ENCODE results near the gene NFASC. TPM values are rescaled to one million over a fixed set of nuclear protein-coding genes. Genes with fewer than 3 reads are reported as not detected.

The NFASC gene
- total RNA-seq, 1 experiment from 2014 or later: 20.1 TPM

DNA sequence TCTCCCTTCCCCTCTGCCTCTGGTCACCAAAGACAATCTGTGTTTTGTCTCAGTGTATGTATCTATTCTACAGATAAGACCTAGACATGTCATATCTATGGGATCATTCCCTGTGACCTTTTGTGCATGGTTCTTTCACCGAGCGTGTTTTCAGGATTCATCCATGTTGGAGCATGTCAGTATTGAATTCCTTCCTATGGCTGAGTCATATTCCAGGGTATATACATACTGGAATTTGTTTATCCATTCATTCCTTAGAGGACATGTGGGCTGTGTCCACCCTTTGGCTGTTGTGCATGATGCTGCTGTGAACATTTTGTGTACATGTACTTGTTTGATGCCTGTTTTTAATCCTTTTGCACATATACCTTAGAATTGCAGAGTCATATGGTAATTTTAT lies 69.9 kb downstream of the NFASC start:
- CTCF ChIA-PET: interaction anchor here (0.7 to 3.1 kb wide), 16 partner anchors 11 to 366 kb away, joined by 3 to 45 read pairs (median 8); no protein-coding TSS in a partner anchor
- no peak overlapping the region for H3K4me3 Mint-ChIP-seq
- peaks cover 7% of the 10 kb centered on the region; the same call in 1 of the 2 replicates for H3K4me1 Mint-ChIP-seq
- H3K27ac Mint-ChIP-seq: no peak overlapping the region
- no peaks in the 10 kb centered on the region for H3K27me3 Mint-ChIP-seq (ENCODE audit: low read depth)
- DNase-seq (ENCODE audit: low spot score) (no peak), ATAC-seq (no peak)
- H3K9me3 Mint-ChIP-seq: no peaks in the 10 kb centered on the region
- H3K36me3 Mint-ChIP-seq: no peaks in the 10 kb centered on the region
- POLR2A ChIA-PET: no interaction called here
- TF ChIP-seq STAT6 (CRISPR knock-in tag; conservative IDR thresholded peaks at IDR 0.05; ENCODE audit: low read depth): no peak
- TF ChIP-seq, protein P1, sequence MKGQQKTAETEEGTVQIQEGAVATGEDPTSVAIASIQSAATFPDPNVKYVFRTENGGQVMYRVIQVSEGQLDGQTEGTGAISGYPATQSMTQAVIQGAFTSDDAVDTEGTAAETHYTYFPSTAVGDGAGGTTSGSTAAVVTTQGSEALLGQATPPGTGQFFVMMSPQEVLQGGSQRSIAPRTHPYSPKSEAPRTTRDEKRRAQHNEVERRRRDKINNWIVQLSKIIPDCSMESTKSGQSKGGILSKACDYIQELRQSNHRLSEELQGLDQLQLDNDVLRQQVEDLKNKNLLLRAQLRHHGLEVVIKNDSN (CRISPR knock-in tag; IDR thresholded peaks at IDR 0.05): no peak
- TF ChIP-seq MXD4 (CRISPR knock-in tag; IDR thresholded peaks at IDR 0.05; ENCODE audit: borderline replicate concordance): no peak
- TF ChIP-seq HMGA2 (CRISPR knock-in tag; IDR thresholded peaks at IDR 0.05): no peak
- no peak for TF ChIP-seq E2F5 (CRISPR knock-in tag; IDR thresholded peaks at IDR 0.05)
- no peak for TF ChIP-seq PRRX2 (CRISPR knock-in tag; IDR thresholded peaks at IDR 0.05)
- no peak for TF ChIP-seq ZBTB21 (CRISPR knock-in tag; IDR thresholded peaks at IDR 0.05; ENCODE audit: borderline replicate concordance)
- no peak for TF ChIP-seq RORB (CRISPR knock-in tag; IDR thresholded peaks at IDR 0.05)
- TF ChIP-seq, protein P2, sequence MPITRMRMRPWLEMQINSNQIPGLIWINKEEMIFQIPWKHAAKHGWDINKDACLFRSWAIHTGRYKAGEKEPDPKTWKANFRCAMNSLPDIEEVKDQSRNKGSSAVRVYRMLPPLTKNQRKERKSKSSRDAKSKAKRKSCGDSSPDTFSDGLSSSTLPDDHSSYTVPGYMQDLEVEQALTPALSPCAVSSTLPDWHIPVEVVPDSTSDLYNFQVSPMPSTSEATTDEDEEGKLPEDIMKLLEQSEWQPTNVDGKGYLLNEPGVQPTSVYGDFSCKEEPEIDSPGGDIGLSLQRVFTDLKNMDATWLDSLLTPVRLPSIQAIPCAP (CRISPR knock-in tag; IDR thresholded peaks at IDR 0.05): no peak
- TF ChIP-seq, protein P3, sequence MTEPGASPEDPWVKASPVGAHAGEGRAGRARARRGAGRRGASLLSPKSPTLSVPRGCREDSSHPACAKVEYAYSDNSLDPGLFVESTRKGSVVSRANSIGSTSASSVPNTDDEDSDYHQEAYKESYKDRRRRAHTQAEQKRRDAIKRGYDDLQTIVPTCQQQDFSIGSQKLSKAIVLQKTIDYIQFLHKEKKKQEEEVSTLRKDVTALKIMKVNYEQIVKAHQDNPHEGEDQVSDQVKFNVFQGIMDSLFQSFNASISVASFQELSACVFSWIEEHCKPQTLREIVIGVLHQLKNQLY (CRISPR knock-in tag; IDR thresholded peaks at IDR 0.05): no peak
- TF ChIP-seq NFE2L1 (CRISPR knock-in tag; IDR thresholded peaks at IDR 0.05): no peak
- TF ChIP-seq, protein P4, sequence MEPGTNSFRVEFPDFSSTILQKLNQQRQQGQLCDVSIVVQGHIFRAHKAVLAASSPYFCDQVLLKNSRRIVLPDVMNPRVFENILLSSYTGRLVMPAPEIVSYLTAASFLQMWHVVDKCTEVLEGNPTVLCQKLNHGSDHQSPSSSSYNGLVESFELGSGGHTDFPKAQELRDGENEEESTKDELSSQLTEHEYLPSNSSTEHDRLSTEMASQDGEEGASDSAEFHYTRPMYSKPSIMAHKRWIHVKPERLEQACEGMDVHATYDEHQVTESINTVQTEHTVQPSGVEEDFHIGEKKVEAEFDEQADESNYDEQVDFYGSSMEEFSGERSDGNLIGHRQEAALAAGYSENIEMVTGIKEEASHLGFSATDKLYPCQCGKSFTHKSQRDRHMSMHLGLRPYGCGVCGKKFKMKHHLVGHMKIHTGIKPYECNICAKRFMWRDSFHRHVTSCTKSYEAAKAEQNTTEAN (CRISPR knock-in tag; IDR thresholded peaks at IDR 0.05): no peak
- TF ChIP-seq ESRRA (CRISPR knock-in tag; IDR thresholded peaks at IDR 0.05; ENCODE audit: borderline replicate concordance): no peak
- TF ChIP-seq ZNF121 (CRISPR knock-in tag; IDR thresholded peaks at IDR 0.05): no peak
- TF ChIP-seq, protein P5, sequence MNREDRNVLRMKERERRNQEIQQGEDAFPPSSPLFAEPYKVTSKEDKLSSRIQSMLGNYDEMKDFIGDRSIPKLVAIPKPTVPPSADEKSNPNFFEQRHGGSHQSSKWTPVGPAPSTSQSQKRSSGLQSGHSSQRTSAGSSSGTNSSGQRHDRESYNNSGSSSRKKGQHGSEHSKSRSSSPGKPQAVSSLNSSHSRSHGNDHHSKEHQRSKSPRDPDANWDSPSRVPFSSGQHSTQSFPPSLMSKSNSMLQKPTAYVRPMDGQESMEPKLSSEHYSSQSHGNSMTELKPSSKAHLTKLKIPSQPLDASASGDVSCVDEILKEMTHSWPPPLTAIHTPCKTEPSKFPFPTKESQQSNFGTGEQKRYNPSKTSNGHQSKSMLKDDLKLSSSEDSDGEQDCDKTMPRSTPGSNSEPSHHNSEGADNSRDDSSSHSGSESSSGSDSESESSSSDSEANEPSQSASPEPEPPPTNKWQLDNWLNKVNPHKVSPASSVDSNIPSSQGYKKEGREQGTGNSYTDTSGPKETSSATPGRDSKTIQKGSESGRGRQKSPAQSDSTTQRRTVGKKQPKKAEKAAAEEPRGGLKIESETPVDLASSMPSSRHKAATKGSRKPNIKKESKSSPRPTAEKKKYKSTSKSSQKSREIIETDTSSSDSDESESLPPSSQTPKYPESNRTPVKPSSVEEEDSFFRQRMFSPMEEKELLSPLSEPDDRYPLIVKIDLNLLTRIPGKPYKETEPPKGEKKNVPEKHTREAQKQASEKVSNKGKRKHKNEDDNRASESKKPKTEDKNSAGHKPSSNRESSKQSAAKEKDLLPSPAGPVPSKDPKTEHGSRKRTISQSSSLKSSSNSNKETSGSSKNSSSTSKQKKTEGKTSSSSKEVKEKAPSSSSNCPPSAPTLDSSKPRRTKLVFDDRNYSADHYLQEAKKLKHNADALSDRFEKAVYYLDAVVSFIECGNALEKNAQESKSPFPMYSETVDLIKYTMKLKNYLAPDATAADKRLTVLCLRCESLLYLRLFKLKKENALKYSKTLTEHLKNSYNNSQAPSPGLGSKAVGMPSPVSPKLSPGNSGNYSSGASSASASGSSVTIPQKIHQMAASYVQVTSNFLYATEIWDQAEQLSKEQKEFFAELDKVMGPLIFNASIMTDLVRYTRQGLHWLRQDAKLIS (CRISPR knock-in tag; IDR thresholded peaks at IDR 0.05; ENCODE audit: borderline replicate concordance): no peak
- TF ChIP-seq, protein P6, sequence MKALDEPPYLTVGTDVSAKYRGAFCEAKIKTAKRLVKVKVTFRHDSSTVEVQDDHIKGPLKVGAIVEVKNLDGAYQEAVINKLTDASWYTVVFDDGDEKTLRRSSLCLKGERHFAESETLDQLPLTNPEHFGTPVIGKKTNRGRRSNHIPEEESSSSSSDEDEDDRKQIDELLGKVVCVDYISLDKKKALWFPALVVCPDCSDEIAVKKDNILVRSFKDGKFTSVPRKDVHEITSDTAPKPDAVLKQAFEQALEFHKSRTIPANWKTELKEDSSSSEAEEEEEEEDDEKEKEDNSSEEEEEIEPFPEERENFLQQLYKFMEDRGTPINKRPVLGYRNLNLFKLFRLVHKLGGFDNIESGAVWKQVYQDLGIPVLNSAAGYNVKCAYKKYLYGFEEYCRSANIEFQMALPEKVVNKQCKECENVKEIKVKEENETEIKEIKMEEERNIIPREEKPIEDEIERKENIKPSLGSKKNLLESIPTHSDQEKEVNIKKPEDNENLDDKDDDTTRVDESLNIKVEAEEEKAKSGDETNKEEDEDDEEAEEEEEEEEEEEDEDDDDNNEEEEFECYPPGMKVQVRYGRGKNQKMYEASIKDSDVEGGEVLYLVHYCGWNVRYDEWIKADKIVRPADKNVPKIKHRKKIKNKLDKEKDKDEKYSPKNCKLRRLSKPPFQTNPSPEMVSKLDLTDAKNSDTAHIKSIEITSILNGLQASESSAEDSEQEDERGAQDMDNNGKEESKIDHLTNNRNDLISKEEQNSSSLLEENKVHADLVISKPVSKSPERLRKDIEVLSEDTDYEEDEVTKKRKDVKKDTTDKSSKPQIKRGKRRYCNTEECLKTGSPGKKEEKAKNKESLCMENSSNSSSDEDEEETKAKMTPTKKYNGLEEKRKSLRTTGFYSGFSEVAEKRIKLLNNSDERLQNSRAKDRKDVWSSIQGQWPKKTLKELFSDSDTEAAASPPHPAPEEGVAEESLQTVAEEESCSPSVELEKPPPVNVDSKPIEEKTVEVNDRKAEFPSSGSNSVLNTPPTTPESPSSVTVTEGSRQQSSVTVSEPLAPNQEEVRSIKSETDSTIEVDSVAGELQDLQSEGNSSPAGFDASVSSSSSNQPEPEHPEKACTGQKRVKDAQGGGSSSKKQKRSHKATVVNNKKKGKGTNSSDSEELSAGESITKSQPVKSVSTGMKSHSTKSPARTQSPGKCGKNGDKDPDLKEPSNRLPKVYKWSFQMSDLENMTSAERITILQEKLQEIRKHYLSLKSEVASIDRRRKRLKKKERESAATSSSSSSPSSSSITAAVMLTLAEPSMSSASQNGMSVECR (CRISPR knock-in tag; IDR thresholded peaks at IDR 0.05; ENCODE audit: borderline replicate concordance): no peak
- TF ChIP-seq, protein P7, sequence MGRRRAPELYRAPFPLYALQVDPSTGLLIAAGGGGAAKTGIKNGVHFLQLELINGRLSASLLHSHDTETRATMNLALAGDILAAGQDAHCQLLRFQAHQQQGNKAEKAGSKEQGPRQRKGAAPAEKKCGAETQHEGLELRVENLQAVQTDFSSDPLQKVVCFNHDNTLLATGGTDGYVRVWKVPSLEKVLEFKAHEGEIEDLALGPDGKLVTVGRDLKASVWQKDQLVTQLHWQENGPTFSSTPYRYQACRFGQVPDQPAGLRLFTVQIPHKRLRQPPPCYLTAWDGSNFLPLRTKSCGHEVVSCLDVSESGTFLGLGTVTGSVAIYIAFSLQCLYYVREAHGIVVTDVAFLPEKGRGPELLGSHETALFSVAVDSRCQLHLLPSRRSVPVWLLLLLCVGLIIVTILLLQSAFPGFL (CRISPR knock-in tag; IDR thresholded peaks at IDR 0.05; ENCODE audit: borderline replicate concordance): no peak
- no peak for TF ChIP-seq ZNF317 (CRISPR knock-in tag; IDR thresholded peaks at IDR 0.05; ENCODE audit: borderline replicate concordance, low read depth)
- no peak for TF ChIP-seq ATF2 (CRISPR knock-in tag; IDR thresholded peaks at IDR 0.05; ENCODE audit: borderline replicate concordance, low read depth)

Measured in WTC11 (cell line).